Measurements from ENCODE around the gene UCMA. TPM values are rescaled to one million over a fixed set of nuclear protein-coding genes. Genes with fewer than 3 reads are reported as not detected.
"Not testable (repeated sequence)": the region's sequence is repeated elsewhere in the genome, so short reads cannot be mapped to it uniquely, and the experiment has no call there.

Gene UCMA
- polyA plus RNA-seq, 10 donors: 0.16 to 1.7 (median 0.96) TPM; not detected in 1

GRCh38 chr10:13234736-13235135, 562 bp upstream of the UCMA start:
- not testable (repeated sequence) for DNase-seq

GRCh38 chr10:13233358-13233757, 816 bp downstream of the UCMA start:
- no peak for DNase-seq

GRCh38 chr10:13231808-13232207, 2.4 kb downstream of the UCMA start:
- DNase-seq: no peak

- DNase-seq: no peak
These were observed 3.0 kb downstream of the UCMA start for GRCh38 chr10:13231190-13231589.

- no peak for DNase-seq
These were observed 7.1 kb downstream of the UCMA start for GRCh38 chr10:13227031-13227430.

- no peak for DNase-seq
These were observed 8.6 kb downstream of the UCMA start for GRCh38 chr10:13225601-13226000.

GRCh38 chr10:13224210-13224995, 9.8 kb downstream of the UCMA start:
- DNase-seq: no peak

- DNase-seq: no peak
These were observed 10.9 kb downstream of the UCMA start for GRCh38 chr10:13223241-13223640.

GRCh38 chr10:13222566-13222965, 11.6 kb downstream of the UCMA start:
- no peak for DNase-seq

GRCh38 chr10:13222151-13222550, 12.0 kb downstream of the UCMA start:
- DNase-seq: no peak

GRCh38 chr10:13221572-13221971, 12.6 kb downstream of the UCMA start:
- DNase-seq: no peak

GRCh38 chr10:13219685-13220670, 14.2 kb downstream of the UCMA start:
- DNase-seq: no peak

GRCh38 chr10:13218878-13219277, 15.3 kb downstream of the UCMA start:
- DNase-seq: no peak

- no peak for DNase-seq
These were observed 21.0 kb downstream of the UCMA start for GRCh38 chr10:13213163-13213562.

GRCh38 chr10:13206546-13207443, 27.4 kb downstream of the UCMA start:
- peak in 2 of 3 donors; percentile 14 to 49 for DNase-seq

- no peak for DNase-seq
These were observed 28.1 kb downstream of the UCMA start for GRCh38 chr10:13206091-13206490.

- no peak for DNase-seq
These were observed 33.0 kb downstream of the UCMA start for GRCh38 chr10:13201132-13201531.

- DNase-seq: no peak
These were observed 39.2 kb downstream of the UCMA start for GRCh38 chr10:13195016-13195415.

GRCh38 chr10:13193637-13194036, 40.5 kb downstream of the UCMA start:
- DNase-seq: no peak

- no peak for DNase-seq
These were observed 42.8 kb downstream of the UCMA start for GRCh38 chr10:13191362-13191761.

- no peak for DNase-seq
These were observed 43.4 kb downstream of the UCMA start for GRCh38 chr10:13190816-13191215.

GRCh38 chr10:13189961-13190360, 44.2 kb downstream of the UCMA start:
- peak in 2 of 3 donors; percentile 16 to 36 for DNase-seq

All from muscle of back (tissue), 11 donors.